Activated B cell treated with CpG ODN at 0.5 μM for 24 hours (primary cell): Measurements from ENCODE around the gene IL1F10. TPM values are rescaled to one million over a fixed set of nuclear protein-coding genes. Genes with fewer than 3 reads are reported as not detected.

ENCODE experiments used
- ATAC-seq: fragments of 200-7000 bp; cut with Tn5 transposase; one replicate; pipeline ENCODE4 v1.10.0; 2021; ENCODE audit warnings: low read depth, mild to moderate bottlenecking, moderate library complexity
- CTCF ChIA-PET: fragments of 350-600 bp; sonication (Branson Sonifier 250); formaldehyde crosslinking; loops from one replicate; lab custom pipeline; 2021; ENCODE audit warnings: antibody characterized with exemption; lab: Charles Lee
- POLR2A ChIA-PET: fragments of 350-600 bp; sonication (Branson Sonifier 250); formaldehyde crosslinking; loops from one replicate; lab custom pipeline; 2021; ENCODE audit warnings: antibody characterized with exemption; lab: Charles Lee
- DNase-seq: peaks from one replicate; pipeline ENCODE4 v3.0.0; 2022
- H3K27ac Mint-ChIP-seq: one replicate; pipeline ENCODE4 v1.8.0; 2020; ENCODE audit warnings: mixed read lengths
- H3K27me3 Mint-ChIP-seq: one replicate; pipeline ENCODE4 v1.8.0; 2021; ENCODE audit warnings: mixed read lengths
- H3K36me3 Mint-ChIP-seq: one replicate; pipeline ENCODE4 v1.8.0; 2021; ENCODE audit warnings: low read depth, mixed read lengths
- H3K4me1 Mint-ChIP-seq: one replicate; pipeline ENCODE4 v1.8.0; 2021; ENCODE audit warnings: mixed read lengths
- H3K4me3 Mint-ChIP-seq: one replicate; pipeline ENCODE4 v1.8.0; 2020; ENCODE audit warnings: mild to moderate bottlenecking, mixed read lengths
- H3K9me3 Mint-ChIP-seq: one replicate; pipeline ENCODE4 v1.8.0; 2020; ENCODE audit warnings: mixed read lengths
- intact Hi-C: fragments of 100-400 bp; cut with micrococcal nuclease; formaldehyde crosslinking; loops from one replicate; pipeline ENCODE4 v1.15.1; 2024
- total RNA-seq: library from RNA; stranded (reverse); gene quantifications from 2 replicates; pipeline ENCODE4 v1.2.3, GENCODE V29; 2022
- TF ChIP-seq, protein P1 (sequence below): fragments of 200-600 bp; IDR thresholded peaks from one replicate; pipeline ENCODE4 v1.8.0; 2022; ENCODE audit warnings: antibody characterized with exemption, mild to moderate bottlenecking

Gene IL1F10
- total RNA-seq, 1 donor from 2014 or later = not detected

DNA sequence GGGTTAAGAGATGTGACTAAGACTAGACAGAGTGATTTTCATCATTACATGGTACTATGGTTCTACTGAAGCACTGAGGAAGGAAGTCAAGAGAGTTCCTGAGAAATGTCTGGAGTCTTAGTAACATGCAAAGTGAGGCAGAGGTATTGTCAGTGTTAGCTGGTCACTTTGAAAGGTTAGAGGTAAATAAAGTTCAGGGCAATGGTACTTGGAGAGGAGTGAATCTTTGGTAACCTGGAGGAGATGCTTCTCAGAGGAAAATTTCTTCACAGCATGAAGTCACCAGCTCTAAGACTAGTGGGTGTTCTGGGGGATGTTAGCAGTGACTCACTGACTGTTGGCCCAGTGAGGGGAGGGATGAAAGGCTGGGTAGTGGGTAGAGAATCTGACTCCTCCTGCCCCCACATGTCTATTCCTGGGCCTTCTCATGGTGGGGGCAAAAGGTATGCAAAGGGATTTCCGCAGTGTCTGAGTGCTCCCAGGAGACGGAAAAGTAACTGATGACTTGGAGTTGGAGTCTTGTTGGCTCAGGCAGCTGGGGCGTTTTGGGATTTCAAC, 36.4 kb downstream of the IL1F10 start:
- H3K4me3 Mint-ChIP-seq = no peak overlapping the region
- ChIA-PET POLR2A (no interaction called here), CTCF (no interaction called here)
- H3K27me3 Mint-ChIP-seq = peaks cover 14% of the 10 kb centered on the region
- intact Hi-C loops = no loop called here
- no peaks in the 10 kb centered on the region for H3K36me3 Mint-ChIP-seq
- no peak for ATAC-seq
- DNase-seq = no peak
- H3K4me1 Mint-ChIP-seq = no peaks in the 10 kb centered on the region
- H3K27ac Mint-ChIP-seq = no peak overlapping the region
- TF ChIP-seq, protein P1, sequence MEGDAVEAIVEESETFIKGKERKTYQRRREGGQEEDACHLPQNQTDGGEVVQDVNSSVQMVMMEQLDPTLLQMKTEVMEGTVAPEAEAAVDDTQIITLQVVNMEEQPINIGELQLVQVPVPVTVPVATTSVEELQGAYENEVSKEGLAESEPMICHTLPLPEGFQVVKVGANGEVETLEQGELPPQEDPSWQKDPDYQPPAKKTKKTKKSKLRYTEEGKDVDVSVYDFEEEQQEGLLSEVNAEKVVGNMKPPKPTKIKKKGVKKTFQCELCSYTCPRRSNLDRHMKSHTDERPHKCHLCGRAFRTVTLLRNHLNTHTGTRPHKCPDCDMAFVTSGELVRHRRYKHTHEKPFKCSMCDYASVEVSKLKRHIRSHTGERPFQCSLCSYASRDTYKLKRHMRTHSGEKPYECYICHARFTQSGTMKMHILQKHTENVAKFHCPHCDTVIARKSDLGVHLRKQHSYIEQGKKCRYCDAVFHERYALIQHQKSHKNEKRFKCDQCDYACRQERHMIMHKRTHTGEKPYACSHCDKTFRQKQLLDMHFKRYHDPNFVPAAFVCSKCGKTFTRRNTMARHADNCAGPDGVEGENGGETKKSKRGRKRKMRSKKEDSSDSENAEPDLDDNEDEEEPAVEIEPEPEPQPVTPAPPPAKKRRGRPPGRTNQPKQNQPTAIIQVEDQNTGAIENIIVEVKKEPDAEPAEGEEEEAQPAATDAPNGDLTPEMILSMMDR = no peak
- peaks cover 6% of the 10 kb centered on the region for H3K9me3 Mint-ChIP-seq

DNA sequence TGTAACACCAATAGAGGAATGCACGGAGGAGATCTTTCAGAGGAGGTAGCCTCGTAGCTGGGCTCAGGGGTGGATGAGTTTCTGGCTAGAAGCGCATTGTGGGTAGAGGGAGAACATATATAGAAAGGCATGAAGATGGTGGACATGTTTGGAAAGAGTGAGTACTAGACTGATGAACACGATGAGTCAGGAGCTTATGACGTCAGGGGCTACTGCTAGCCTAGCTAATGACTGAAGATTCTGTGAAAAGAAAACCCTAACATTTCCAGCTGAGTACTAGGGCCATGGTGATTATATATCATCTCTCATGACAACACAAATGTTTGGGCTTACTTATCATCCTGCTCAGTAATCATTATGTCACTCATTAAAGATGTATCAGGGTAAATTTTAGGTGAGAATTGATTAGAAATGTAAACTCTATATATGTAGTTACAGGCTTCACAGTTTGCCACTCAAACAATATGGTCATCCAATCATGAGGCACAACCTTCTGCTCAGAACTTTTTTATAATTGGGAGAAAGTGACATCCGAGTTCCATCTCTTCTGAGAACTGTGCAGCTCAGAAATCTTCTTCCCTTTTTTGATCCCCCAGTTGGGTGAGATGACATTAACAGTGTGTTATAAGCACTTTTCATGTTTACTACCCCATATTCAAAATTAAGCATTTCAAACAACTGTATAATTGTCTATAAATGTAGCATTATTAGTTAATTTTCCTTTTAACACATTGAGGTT, 37.4 kb downstream of the IL1F10 start:
- ChIA-PET CTCF (no interaction called here), POLR2A (no interaction called here)
- Mint-ChIP-seq H3K27ac (no peak overlapping the region), H3K4me3 (no peak overlapping the region), H3K4me1 (no peaks in the 10 kb centered on the region), H3K36me3 (no peaks in the 10 kb centered on the region), H3K9me3 (peaks cover 6% of the 10 kb centered on the region), H3K27me3 (peaks cover 14% of the 10 kb centered on the region)
- TF ChIP-seq, protein P1 = no peak
- intact Hi-C loops = no loop called here
- ATAC-seq (no peak), DNase-seq (no peak)

DNA sequence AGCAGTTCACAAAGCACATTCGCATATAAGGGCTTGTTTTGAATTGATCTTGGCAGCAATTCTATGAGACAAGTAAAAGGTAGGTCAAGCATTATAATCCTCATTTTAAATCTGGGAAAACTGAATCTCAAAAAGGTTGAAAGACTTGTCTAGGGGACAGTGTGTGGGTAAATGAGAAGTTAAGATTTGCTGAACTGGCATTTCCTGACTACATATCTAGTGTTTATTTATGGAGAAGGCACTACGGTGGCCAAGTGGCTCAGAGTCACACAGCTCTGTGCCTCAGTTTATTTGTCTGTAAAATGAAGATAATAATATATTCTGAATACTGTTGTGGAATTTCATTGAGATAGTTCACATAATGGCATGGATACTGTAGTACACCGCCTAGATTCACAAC, 43.4 kb downstream of the IL1F10 start:
- POLR2A ChIA-PET = interaction anchor here (1.0 kb wide), 1 partner anchor 9 kb away, joined by 3 read pairs; no protein-coding TSS in a partner anchor
- TF ChIP-seq, protein P1 = no peak
- intact Hi-C loops = no loop called here
- Mint-ChIP-seq H3K27me3 (peaks cover 6% of the 10 kb centered on the region), H3K27ac (no peak overlapping the region), H3K36me3 (no peaks in the 10 kb centered on the region), H3K4me1 (no peaks in the 10 kb centered on the region), H3K4me3 (no peak overlapping the region), H3K9me3 (no peaks in the 10 kb centered on the region)
- DNase-seq = no peak
- CTCF ChIA-PET = no interaction called here
- ATAC-seq = no peak

DNA sequence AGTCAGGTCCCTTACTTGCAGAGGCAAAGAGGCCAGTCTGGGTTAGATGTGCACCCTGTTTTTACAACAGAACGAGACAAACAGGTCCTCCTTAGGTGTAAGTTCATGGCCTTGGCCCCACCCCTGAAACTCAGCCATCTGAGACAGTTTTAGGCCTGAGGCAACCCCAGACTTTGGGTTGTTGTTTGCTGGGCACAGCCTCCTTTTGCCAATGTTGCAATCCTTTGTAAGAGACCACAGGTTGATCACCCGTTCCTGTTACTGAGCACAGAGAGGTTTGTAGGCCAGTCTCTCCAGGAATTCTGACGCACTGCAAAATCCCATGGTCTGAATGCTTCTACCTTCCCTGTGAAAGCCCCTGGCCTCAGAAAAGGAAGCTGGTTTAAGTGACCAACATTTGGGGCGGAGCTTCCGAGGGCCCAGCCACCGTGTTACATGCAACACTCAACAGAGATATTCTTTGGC, 44.1 kb downstream of the IL1F10 start:
- ChIA-PET POLR2A (interaction anchor here (1.0 kb wide), 1 partner anchor 8 kb away, joined by 3 read pairs; no protein-coding TSS in a partner anchor), CTCF (no interaction called here)
- Mint-ChIP-seq H3K36me3 (no peaks in the 10 kb centered on the region), H3K27ac (no peak overlapping the region), H3K4me3 (no peak overlapping the region), H3K9me3 (no peaks in the 10 kb centered on the region), H3K27me3 (peaks cover 6% of the 10 kb centered on the region), H3K4me1 (peaks cover 5% of the 10 kb centered on the region)
- ATAC-seq = no peak
- no peak for DNase-seq
- intact Hi-C loops = no loop called here
- TF ChIP-seq, protein P1 = no peak

DNA sequence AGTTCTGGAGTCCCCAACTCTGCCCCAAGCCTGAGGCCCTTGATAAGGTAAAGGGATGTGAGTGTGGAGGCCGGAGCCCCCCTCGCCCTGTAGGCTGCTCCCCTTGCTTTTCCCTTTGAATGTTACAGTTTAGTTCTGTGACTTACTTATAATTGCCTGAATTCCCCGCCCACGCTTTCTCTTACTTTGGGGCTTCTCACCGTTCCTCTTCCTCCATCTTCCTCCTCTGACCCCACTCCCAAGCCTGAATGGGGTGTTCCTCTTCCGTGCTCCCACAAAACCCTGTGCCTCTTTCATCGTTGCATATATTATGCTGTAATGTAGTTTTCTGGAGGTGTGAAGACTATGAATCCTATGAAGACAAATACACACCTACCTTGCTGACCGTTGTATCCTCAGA, 44.7 kb downstream of the IL1F10 start:
- no peak for ATAC-seq
- no peak overlapping the region for H3K4me3 Mint-ChIP-seq
- no peaks in the 10 kb centered on the region for H3K36me3 Mint-ChIP-seq
- intact Hi-C loops = no loop called here
- TF ChIP-seq, protein P1 = no peak
- ChIA-PET POLR2A (no interaction called here), CTCF (interaction anchor here (1.1 kb wide), 1 partner anchor 86 kb away, joined by 3 read pairs; no protein-coding TSS in a partner anchor)
- H3K4me1 Mint-ChIP-seq = peaks cover 6% of the 10 kb centered on the region
- no peak for DNase-seq
- H3K27me3 Mint-ChIP-seq = peaks cover 4% of the 10 kb centered on the region
- H3K27ac Mint-ChIP-seq = no peak overlapping the region
- no peaks in the 10 kb centered on the region for H3K9me3 Mint-ChIP-seq
